ENCODE data around the gene LDHA.

DNA sequence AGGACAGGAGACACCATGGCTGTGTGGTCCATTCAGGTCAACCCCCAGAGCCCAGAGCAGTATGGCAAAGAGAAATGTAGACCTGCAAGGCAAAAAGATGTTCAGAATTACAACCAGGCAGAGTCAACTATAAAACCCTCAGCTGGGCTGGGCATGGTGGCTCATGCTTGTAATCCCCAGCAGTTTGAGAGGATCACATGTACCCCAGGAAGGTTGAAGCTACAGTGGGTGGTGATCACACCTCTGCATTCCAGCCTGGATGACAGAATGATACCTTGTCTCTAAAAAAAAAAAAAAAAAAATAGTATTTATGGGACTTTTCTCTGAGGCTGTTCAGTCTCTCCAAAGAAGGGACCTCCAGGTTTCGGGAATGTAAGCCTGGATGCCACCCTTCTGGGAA lies 18.4 kb upstream of the LDHA start:
- TF ChIP-seq TAF1 (IDR thresholded peaks at IDR 0.05; ENCODE audit: low read depth, low read length) (no peak), POLR2AphosphoS5 (IDR thresholded peaks at IDR 0.05; ENCODE audit: low read depth, low read length) (no peak), POLR2A (IDR thresholded peaks at IDR 0.05; ENCODE audit: low read depth, low read length) (no peak), POU2F2 (IDR thresholded peaks at IDR 0.05; ENCODE audit: low read depth, low read length) (no peak)

Measured in GM12891 (cell line).